ENCODE data around the gene WDR26. TPM values are rescaled to one million over a fixed set of nuclear protein-coding genes. Genes with fewer than 3 reads are reported as not detected.

Gene WDR26
- 37.6 to 45.2 TPM (median 40.3 TPM) in 5 replicates for total RNA-seq (2022; extraction: Qiagen RNA extraction; ENCODE audit: low read depth)

DNA sequence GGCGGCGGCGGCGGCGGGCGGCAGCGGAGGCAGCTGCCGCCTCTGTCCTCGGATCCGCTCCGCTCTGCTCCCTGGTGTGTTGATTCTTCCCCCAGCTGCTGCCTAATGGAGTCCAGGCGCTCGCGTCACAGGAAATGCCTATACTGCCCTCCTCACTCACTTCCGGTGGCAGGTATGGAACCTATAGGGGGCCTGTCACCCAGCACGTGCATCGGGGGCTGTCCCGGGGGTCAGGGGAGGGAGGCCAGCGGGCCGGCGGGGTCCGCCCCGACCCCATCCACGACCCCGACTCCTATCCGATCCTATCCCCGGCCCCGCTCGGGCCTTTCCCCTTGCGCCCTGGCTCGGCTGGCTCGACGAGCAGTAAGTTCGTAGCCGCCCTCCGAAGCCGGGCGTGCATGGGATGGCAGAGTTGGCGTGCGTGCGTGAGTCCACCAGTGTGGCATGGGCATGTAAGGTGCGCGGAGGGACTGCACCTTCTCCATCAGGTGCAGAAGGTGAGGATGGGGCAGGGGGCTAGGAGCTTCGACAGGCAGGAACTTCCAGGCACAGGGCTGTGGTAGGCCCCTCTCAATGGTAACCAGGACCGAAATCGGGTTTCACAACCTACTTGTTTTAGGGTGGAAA, at the start of gene WDR26:
Gene WDR26, minus strand, starts transcription at position 107 of the 627 bp plus-strand sequence.

DNA sequence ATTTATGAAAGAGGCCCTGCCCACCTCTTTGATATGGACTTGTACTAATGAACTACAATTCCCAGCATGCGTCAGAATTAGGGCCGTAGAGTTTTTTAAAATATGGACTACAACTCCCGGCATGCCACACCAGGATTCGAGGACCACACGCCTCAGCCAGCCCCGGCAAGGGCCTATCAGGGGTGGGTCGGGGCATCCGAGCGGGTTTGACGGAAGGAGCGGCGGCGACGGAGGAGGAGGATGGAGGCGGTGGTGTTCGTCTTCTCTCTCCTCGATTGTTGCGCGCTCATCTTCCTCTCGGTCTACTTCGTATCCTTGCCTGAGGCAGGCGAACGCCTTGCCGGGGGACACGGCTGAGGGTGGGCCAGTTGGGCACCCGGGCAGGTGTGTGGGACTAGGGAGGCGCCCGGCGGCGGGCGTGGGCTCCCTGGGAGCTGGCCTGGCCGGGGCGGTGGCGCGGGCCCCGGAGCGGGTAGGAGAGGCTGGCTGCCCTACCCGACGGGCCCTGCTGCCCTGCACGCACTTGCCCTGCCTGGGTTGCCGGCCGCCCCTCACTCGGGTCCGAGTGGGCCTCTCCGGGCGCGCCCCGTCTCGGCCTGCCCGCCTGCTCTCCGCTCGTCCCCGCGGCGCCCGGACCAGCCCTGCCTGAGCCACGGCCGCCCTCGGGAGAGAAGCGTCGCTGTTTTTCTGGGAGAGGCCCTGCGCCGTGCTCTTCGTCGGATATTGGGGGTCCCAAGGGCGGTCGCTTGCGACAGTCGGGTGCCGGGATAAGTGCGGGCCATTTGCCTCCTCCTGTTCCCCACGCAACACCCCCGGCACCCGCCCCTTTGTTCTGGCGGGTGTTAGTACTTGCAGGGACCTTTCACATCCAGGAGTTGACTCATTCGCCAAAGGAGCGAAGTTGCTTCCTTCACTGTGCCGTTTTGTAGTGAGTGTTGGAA, 77.6 kb downstream of the WDR26 start, which contains the start of gene CNIH4:
Gene CNIH4, plus strand, starts transcription at position 195 of the 941 bp plus-strand sequence. Its CDS starts 46 bp downstream, at position 241.

Other genes starting within 250 kb of the WDR26 start
- 19.0 to 23.7 TPM (median 21.6 TPM) in 5 replicates for gene NVL, start 104.6 kb downstream of the WDR26 start, total RNA-seq (2022; extraction: Qiagen RNA extraction; ENCODE audit: low read depth)
- gene CNIH4, start 77.9 kb downstream of the WDR26 start, total RNA-seq (2022; extraction: Qiagen RNA extraction; ENCODE audit: low read depth): 88.3 to 106 TPM (median 101 TPM) in 5 replicates
- gene CNIH3, start 181.5 kb upstream of the WDR26 start, total RNA-seq (2022; extraction: Qiagen RNA extraction; ENCODE audit: low read depth): 0.51 to 0.86 TPM (median 0.62 TPM) in 5 replicates

All from A549 treated with DMSO at 1 μM for 4 hours (cell line).